ENCODE results near the gene IFT43.
"Not testable (repeated sequence)": the region's sequence is repeated elsewhere in the genome, so short reads cannot be mapped to it uniquely, and the experiment has no call there.

IFT43 gene

DNA sequence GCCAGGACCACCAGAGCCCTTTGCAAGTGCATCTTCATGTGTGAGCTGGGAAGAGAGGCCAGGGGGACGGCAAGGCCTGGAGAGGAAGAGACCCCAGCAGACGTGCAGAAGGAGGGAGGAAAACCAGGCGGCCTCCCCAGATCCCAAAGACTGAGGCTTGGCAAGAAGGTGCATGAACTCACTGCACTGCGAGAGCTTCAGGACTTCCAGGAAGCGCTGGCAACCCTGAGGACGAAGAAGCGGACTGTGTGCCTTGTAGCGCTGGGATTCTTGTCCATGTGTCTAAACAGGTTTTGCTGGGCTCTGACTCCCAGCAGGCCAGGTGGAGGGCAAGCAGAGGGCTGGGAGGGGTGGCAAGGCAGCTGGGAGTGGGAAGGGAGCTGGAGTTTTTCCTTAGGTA, 4.7 kb upstream of the IFT43 start:
- DNase-seq (ENCODE audit: low read depth in 3 of 3) = no peak

DNA sequence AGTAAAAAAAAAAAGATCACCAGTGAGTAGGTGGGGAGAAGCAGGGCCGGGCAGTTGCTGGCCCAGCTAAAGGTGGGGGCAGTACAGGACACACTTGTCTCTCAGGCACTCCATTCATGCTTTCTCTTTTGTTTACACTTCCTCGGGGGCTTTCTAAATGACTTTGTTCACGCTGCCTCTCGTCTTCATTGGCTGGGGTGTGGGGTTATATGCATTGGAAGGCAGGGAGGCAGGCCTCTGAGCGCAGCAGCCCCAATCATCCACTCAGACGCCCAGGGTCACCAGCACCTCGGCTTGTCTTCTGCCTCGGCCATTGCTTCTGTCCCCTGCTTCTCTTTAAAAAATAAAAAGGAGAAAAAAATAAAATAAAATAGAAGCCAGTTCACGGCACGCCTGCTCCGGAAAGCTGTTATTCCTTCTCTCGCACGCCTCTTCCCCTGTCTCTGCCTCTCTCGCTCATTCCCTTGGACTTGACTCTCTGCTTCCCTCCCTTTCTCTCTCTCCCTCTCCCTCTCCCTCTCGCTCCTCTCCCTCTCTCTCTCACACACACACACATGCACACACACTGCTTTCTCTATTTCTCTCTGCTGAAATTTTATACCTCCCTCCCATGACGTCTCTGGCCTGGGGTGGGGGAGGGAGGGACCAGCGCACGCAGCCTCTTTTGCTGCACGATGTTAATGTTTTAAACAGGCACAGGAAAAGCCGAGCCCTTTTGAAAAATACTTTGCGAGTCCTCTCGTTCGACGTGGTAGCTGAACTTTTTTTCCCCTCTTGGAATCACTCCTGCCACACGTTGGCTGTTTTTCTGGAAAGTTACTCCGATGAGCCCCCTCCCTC, 3.9 kb upstream of the IFT43 start, which contains the start of gene TGFB3:
Gene TGFB3, minus strand, starts transcription at position 570 of the 840 bp plus-strand sequence. CDS start 1,102 bp downstream, outside the sequence.
- peak; percentile 23 to 38 (median 38) for DNase-seq (ENCODE audit: low read depth in 3 of 3)

DNA sequence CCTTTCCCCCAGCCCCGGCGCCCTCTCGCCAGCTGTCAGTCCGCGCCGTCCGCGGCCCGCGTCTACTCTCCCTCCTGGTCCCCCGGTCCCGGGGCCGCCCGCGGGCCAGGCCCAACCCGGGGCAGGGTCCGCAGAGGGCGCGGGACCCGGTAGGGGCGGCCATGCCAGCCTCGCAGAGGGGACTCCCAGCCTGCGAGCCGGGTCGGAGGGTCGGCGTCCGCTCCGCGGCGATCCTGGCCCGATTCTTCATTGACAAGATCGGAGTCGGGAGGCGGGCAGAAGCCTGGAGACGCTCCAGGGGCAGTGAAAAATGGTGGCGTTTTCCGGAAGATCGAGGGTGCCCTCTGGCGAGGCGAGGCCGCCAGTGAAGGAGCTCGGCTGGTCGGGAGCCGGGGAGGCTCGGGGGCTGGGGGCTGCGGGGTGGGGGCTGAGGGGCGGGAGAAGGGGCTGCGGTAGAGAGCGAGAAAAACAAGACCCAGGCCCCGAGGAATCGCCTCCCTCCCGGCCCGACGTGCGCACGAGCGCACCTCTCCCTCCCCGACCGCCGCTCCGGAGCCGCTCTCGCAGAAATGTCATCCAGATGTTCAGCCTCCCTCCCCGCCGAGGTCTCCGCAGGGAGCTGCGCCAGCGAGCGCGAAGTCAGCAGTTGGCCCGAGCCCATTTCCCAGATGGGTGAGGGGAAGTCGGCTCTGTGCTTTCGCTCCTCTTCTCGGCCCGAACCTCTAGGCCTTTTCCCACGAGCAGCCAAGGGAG, 3.1 kb upstream of the IFT43 start:
- peak; percentile 62 to 63 (median 63) for DNase-seq (ENCODE audit: low read depth in 3 of 3)

DNA sequence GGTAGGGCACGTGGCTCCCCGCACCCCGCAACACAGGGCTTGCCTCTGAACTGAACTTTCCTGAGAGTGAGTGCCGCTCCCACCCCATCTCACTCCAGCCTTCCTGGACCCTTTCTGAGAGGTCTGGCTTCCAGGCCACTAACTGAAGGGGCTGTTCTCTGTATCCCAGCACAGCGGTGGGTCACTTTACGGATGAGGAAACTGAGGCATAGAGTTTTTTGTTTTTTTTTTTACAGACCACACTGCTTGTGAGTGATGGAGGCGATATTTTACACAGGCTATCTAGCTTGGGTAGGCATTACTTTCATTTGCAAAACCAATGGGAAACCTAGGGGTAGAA, 2.6 kb upstream of the IFT43 start:
- no peak for DNase-seq (ENCODE audit: low read depth in 3 of 3)

DNA sequence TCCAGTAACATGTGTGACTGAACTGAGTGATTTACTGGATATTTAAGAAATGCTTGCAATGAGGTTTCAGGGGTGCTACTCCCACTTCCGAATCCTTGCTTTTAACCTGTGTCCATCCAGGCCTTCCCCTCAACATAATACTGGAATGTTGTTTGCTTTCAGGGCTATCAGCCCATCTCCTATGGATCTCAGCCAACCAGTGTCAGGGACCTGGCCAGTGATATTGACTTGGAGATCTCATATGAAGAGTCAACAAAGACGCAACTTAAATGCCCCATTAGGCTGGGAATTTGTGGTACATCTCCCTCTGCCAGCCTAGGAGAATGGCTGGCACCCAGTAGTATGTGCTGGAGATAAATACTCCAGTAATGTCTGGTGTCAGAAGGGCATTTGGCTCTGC, 889 bp upstream of the IFT43 start:
- no peak for DNase-seq (ENCODE audit: low read depth in 3 of 3)

DNA sequence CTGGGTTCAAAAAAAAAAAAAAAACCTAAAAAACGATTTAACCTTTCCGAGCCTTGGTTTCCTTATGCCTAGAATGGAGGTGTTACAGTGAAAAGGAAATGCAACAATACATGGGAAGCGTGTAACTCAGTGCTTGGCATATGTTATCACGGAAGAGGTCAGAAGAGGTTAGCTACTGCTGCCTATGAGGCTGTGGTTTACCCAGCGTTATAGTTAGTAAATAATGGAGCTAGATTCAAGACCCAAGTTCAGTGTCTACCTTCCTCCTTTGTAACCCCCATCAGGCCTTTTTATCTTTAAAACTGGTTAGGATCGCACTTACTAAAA, 839 bp downstream of the IFT43 start:
- DNase-seq (ENCODE audit: low read depth in 3 of 3) = no peak

DNA sequence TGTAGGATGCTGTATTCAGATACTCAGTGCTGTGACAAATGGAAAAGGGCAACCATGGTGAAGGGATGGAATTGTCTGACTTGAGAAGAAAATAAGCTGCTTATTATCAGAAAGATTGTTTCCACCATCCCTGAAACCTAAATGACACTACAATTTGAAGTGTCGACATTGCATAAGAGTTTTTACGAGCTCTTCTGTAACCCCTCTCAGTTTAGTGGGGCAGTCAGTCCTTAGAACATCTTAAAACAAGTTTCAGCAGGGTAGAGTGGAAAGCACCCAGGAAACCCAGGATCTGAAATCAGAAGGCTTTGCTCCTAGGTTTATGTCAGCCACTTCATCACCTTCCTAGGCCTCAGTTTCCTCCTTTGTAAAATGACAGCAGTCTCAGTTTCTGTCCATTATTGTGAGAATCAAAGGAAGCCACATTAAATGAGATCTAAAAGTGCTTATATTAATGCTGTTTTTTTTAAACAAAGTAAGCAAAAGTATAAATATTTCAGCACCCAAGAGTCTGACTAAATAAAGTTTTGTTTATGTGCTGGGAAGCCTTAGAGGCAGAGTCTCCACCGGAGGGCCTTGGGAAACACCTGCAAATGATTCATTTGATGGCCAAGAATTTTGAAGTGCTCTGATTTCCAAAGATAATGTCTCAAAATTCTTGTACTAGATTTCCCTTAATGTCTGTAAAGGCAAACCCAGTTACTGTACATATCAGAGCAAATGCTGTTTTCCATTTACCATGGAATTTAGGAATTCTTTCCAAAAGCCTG, 1.8 kb downstream of the IFT43 start:
- no peak for DNase-seq (ENCODE audit: low read depth in 3 of 3)

DNA sequence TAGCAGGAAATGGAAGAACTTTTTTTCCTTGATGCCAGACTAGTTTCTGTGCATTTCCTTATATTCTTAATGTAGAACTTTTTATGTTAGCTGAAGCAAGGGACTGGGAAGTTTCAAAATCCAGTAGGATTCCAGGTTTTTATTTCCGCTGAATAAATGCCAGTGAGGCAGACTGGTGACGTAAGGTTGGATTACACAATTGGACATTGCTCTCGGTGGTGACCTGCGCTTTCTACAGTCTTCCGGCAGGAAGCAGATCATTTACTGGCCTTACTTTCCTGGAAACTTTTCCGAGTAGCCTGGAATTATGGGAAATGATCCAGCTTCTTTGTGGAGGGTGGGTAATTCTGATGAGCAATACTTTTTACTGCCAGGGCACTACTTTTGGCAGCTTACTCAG, 3.6 kb downstream of the IFT43 start:
- DNase-seq (ENCODE audit: low read depth in 3 of 3) = no peak

DNA sequence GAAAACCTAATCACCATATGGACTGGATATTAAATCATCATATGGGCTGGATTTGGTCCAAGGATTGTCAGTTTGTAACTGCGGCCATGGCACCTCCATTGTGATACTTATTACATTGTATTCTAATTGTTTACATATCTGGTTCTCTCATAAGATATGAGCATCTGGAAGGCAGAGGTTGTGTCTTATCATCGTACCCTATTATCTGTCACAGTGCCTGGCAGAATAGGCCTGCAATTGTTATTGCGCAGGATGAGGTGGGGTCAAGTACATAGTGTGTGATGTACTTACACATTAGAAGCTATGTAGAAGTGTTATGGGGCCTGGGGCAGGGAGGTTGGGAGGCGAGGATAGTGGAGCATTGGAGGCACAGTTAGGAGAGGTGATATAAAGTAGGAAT, 4.7 kb downstream of the IFT43 start:
- no peak for DNase-seq (ENCODE audit: low read depth in 3 of 3)

DNA sequence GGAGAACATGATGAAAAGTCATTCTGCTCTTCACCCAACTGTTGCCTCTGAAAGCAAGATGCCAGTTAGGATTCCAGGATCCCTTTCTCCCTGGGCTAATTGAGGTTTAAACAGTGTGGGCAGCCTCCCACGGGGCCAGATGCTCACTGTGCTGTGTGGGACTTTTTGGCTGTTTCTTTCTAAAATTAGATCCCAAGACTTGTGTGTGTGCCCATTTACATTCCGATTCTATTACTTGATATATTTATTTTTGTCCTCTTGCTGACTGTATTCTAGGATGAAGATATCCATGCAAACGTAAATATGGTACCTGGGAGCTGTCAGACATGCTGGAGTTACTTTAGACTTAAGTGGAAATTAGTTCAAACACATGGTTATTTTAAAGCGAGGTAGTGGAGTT, 6.2 kb downstream of the IFT43 start:
- no peak for DNase-seq (ENCODE audit: low read depth in 3 of 3)

DNA sequence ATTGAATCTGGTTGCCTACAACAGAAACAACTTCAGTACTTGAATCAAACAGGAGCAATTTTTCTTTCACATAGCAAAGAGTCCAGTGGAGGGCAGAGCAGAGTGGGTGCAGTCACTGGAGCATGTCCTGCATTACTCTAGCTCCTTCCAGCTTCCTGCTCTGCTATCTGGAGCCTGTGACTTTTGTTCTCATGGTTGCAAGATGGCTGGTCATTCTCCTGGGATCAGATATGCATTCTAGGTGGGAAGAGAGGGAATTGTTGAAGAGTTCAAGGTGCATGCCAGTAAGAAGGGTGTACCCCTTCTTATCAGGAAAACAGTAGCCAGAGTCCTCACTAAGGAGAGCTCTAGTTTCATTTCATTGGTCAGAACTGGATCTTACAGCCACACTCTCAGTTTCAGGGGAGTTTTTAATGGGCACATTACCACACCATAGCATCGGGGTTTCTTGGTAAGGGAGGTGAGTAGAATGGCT, 8.0 kb downstream of the IFT43 start:
- DNase-seq (ENCODE audit: low read depth in 3 of 3) = no peak

DNA sequence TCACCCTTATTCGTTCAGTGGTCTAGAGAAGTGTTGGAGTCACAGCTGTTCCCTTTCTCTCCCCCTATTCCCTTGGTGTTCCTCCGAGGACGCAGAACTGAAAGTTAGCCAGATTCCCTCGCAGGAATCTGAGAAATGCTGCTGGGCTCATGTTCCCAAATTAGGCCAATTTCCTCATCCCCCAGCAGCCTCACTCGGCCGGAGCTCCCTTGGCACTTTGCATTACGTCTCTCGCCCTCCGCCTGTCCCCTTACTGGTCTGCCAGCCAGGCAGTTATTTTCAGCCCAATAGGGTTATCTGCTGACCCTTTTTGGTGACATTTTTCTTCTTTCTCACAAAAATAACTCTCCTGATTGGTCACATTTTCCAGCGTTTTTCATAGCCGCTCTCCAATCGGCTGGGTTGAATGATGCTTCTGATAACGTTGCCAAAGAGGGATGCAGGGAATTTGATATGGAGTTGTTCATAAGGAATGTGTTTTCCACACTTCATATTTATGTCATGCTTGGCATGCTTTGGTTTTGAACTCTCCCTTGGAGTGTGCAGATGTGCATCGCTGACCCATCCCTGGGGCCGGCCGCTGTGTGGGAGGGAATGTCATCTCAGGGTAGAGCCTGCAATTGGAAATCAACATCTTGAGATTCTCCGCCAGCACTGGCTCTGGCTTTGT, 9.9 kb downstream of the IFT43 start:
- no peak for DNase-seq (ENCODE audit: low read depth in 3 of 3)

DNA sequence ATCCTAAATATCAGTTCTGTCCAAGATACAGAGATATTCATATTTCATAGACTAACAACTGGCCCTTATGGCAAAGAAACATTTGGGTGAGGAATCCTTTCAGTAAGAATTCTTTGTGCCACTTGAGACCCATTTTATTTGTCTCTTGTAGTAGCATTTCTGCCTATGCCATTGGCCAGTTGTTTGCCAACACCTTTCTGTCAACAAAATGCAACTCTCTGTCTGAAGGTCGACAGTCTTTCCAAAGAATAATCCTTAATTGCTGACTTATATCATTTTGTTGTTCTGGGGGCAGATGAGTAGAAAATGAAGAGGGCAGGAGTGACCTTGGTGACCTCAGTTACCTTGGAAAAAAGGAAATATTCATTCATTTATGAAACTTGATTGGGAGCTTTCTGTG, 10.9 kb downstream of the IFT43 start:
- no peak for DNase-seq (ENCODE audit: low read depth in 3 of 3)

DNA sequence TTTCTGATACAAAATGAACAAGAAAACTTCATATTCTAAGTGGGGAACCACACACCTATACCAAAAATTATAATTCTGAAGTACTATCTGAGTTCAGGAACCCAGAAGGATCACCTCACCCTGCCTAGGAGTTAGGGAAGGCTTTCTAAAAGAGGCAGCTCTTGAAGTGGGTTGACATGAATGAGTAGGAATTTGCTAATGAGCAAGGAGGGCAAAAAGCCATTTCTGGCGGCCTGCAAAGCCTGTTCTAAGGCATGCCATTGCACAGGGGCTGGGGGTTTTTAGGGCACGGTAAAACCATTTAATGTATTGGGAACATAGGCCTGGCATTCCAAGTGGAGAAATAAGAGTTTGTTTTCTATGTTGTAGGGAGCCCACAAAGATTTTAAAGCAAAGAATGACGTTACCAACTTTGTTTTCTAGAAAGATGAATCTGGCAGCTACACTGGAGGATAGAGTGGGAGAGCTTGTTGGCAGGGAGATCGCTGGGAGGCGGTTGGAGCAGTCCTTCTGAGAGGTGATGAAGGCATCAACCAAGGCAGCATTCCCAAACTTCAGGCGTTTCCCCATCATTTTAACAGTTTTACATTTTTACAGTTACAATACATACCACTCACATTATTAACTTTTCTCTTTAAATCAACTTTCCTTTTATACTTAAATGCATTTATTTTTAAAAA, 14.1 kb downstream of the IFT43 start:
- DNase-seq (ENCODE audit: low read depth in 3 of 3) = no peak

DNA sequence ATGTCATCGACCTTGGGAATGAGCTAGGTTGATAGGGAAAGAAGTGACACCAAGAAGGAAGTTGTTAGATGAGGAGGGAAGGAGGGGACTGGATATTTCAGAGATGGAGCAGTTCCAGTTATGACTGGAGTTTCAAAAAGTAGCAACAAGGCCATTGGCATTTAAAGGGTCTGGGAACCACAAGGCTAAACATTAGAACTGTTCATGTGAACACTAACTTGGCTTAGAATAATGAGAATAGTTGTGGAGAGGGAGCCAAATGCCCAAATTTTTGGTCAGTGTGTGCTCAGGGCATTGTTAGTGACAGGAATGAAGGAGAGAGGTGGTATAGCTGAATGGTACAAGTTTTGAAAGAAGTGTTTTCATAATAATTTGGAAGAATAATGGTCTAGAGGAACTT, 16.8 kb downstream of the IFT43 start:
- no peak for DNase-seq (ENCODE audit: low read depth in 3 of 3)

DNA sequence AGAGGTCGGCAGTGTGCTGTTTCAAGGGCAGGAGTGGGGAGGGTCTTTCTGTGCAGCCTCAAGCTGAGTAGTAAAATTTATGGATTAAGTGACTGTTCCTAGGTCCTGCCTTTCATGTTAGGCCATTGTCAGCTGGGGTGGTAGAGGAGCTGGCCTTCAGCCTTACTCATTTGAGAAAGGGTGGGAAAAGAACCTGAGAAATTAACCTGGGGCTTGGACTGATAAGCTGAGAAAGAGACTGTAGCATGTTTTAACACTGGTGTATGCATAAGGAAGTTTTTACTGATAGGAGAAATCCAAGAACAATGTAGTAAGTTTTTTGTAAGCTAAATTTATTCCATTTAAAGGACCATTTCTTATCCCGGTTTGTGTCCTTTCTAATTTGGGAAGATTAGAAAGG, 20.7 kb downstream of the IFT43 start:
- no peak for DNase-seq (ENCODE audit: low read depth in 3 of 3)

DNA sequence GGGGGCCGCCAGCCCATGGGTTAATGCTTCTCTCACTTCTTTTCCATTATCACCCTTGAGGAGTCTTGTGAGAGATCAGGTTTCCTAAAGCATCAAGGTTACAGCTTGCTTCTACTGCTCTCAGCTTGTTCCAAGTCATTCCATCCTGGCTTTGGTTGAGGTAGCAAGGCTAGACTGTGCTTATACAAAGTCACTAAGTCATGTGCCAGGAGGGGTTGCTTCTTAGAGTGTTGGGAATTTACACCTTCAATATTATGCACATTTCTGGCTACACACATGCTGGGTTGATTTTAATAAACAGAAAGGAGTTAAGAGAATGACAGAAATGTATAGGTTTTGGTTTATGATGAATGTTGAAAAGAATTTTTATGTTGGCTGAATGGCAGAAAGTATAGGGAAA, 21.8 kb downstream of the IFT43 start:
- DNase-seq (ENCODE audit: low read depth in 3 of 3) = no peak

DNA sequence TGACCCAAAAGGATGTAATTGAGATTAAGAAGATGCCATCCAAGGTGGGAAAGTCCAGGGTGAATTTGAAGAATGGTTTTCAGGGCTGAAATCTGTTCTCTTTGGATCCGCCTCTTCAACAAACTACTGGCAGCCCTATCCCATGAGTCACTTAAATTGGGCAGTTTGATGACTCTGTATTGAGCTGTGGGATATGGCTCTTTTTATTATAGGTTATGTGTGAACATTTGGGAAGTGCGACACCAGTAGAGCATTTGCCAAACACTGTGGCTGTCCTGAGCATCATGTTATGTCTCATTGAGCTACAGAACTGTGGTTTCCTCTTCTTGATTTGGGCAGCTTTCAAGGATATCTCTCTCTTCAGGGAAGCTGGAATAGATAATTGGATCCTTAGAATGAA, 22.3 kb downstream of the IFT43 start:
- no peak for DNase-seq (ENCODE audit: low read depth in 3 of 3)

DNA sequence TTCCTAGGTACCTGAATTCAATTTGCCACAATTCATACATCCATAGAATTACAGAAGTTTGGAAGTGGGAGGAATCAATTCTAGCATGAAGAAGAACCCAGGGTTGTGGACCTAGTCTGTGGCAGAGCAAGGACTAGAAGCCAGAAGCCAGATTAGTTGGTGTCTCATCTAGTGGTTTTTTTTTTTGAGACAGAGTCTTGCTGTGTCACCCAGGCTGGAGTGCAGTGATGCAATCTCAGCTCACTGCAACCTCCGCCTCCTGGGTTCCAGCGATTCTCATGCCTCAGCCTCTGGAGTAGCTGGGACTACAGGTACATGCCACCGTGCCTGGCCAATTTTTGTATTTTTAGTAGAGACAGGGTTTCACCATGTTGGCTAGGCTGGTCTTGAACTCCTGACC, 24.1 kb downstream of the IFT43 start:
- DNase-seq (ENCODE audit: low read depth in 3 of 3) = not testable (repeated sequence)

DNA sequence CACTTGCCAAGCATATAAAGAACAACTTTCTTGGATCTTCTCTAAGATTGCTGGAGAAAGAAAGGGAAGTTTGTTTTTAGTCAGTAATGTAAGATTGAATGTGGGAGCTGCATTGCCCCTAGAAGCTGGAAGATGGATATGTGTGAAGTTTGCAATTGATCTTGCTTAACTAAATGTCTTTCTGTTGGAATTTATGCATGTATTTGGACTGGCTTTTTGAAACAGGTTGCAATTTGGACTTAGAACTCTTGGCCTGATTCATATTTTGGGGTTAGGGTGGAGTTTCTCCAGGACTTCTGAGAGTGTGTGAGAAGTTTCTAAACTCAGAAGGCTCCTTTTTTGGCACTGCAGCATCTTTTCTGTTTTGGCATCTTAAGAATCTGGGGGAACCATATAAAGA, 26.4 kb downstream of the IFT43 start:
- no peak for DNase-seq (ENCODE audit: low read depth in 3 of 3)

DNA sequence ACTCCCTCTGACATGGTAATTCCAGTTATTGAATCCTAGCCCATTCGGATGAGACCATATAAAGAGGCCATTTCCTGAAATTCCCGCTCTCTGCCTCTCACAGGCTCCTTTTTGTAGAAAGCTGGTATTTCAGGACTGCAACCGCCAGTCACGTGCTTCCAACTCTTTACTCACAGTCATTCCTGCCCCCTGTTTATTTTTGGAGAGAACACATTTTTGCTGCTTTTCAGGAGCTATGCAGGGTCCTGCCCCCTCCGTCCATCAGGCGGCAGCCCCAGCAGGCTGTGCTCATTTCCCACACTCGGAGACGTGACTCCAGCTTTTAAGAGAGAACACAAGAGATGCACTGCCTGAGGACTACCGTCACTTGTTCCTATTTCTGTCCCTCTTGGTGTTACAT, 26.8 kb downstream of the IFT43 start:
- DNase-seq (ENCODE audit: low read depth in 3 of 3) = no peak

All from stimulated activated CD4-positive, alpha-beta T cell treated with anti-CD3 and anti-CD28 coated beads, TNF-alpha, amount 100 ng/mL, for 4 hours (primary cell).